Aorta (tissue), 5 donors: ENCODE measurements around the gene TPCN1. TPM values are rescaled to one million over a fixed set of nuclear protein-coding genes. Genes with fewer than 3 reads are reported as not detected.
A peak's percentile ranks its signal among the peaks of the same experiment; 100 is the strongest.

Experiments
- ATAC-seq: fragments of 200-7000 bp; cut with Tn5 transposase; one replicate; pipeline ENCODE4 v1.9.1; 2022; ENCODE audit warnings: moderate library complexity; ENCODE audit not compliant: low FRiP score
- DNase-seq, 2 donors: peaks; one replicate each; pipeline ENCODE4 v3.0.0-alpha.2; 2020
- H3K27ac ChIP-seq, 2 donors: one replicate each; pipeline ENCODE4 v1.5.1; 2013; ENCODE audit warnings: low read length in 2 of 2, mild to moderate bottlenecking in 2 of 2, moderate library complexity in 2 of 2, control low read depth in 1 of 2, inconsistent platforms in 1 of 2, low read depth in 1 of 2
- H3K27me3 ChIP-seq, 2 donors: one replicate each; pipeline ENCODE4 v1.6.1; 2013; ENCODE audit warnings: control low read depth in 1 of 2, low read length in 1 of 2, mild to moderate bottlenecking in 1 of 2, moderate library complexity in 1 of 2; ENCODE audit not compliant: insufficient read depth in 2 of 2, control insufficient read depth in 1 of 2
- H3K36me3 ChIP-seq, 2 donors: one replicate each; pipeline ENCODE4 v1.6.1; 2013; ENCODE audit warnings: control low read depth in 1 of 2, low read length in 1 of 2, mild to moderate bottlenecking in 1 of 2; ENCODE audit not compliant: insufficient read depth in 2 of 2, control insufficient read depth in 1 of 2
- H3K4me1 ChIP-seq, 2 donors: one replicate each; pipeline ENCODE4 v1.6.1; 2013; ENCODE audit warnings: low read length in 2 of 2, control low read depth in 1 of 2, mild to moderate bottlenecking in 1 of 2, moderate library complexity in 1 of 2; ENCODE audit not compliant: insufficient read depth in 2 of 2, control insufficient read depth in 1 of 2
- H3K4me3 ChIP-seq, 2 donors: one replicate each; pipeline ENCODE4 v1.5.1; 2013; ENCODE audit warnings: low read length in 2 of 2, control low read depth in 1 of 2, mild to moderate bottlenecking in 1 of 2
- H3K9me3 ChIP-seq: one replicate; pipeline ENCODE4 v1.6.1; 2013; ENCODE audit warnings: mild to moderate bottlenecking, low read length; ENCODE audit not compliant: control insufficient read depth
- WGBS, 2 donors: extraction: QIAGEN DNeasy Blood & Tissue Kit; methylation state at CpG; one replicate each; pipeline ENCODE4 v1.1.7; 2013; 5-methylcytosine and 5-hydroxymethylcytosine counted together
- intact Hi-C, 2 donors: fragments of 100-400 bp; cut with DNase I; formaldehyde crosslinking; loops; one replicate each; pipeline versions ENCODE4 v1.14.2 to v1.15.0; 2022
- long read RNA-seq, 2 donors: library from polyadenylated mRNA; unstranded; transcript quantifications; one replicate each; pipeline ENCODE4 v2.0.0, GENCODE V29; 2020 to 2021
- polyA plus RNA-seq, 2 donors: library from polyadenylated mRNA; stranded (reverse); fragments of 200-250 nt; gene quantifications; one replicate each; pipeline ENCODE4 v1.2.3, GENCODE V29; 2013
- total RNA-seq, 2 donors: library from RNA; stranded (reverse); fragmentation: NEBNext Ultra II Directional; extraction: Animal tissue kit (Norgen Biotek cat#: 25700); gene quantifications; one replicate each; pipeline ENCODE4 v1.2.1, GENCODE V29; 2021
- donor health status: healthy with polysubstance abuse.
- donor health status: Bipolar disorder and iron deficiency.
- donor health status: DM: no; HTN: no; CAD: no.
- donor health status: DM: no; HTN: no; CAD: no.
- donor health status: DM: yes; HTN: yes; CAD: no.

Gene TPCN1
- 100 to 1,000 TPM in 1 of 2 donors, 10 to 100 TPM in 1; 65.9 to 128 TPM for total RNA-seq
- 100 to 1,000 TPM in 1 of 2 donors, 10 to 100 TPM in 1; 21.4 to 108 TPM for polyA plus RNA-seq
- long read RNA-seq, donor 1, full-length matches to known transcripts, result 11 of 104 reads
- long read RNA-seq, donor 1, partial matches to known transcripts, result 20 of 104 reads
- long read RNA-seq, donor 1, other reads (novel, unspliced or antisense), result 73 of 104 reads
- long read RNA-seq, donor 2, full-length matches to known transcripts, result 4 of 56 reads
- long read RNA-seq, donor 2, partial matches to known transcripts, result 32 of 56 reads
- long read RNA-seq, donor 2, other reads (novel, unspliced or antisense), result 20 of 56 reads

- DNase-seq (peak; percentile 99 to 100), ATAC-seq (peak; percentile 98)
- Histone ChIP-seq H3K4me3 (peak within 1 kb of the TSS; percentile 62 to 85), H3K36me3 (no peaks in the 10 kb centered on the region), H3K27ac (peak within 1 kb of the TSS; percentile 68 to 89), H3K9me3 (no peaks in the 10 kb centered on the region), H3K27me3 (no peaks in the 10 kb centered on the region), H3K4me1 (peaks cover 0 to 6% of the 10 kb centered on the region in 2 donors)
- WGBS, 2 donors, result 0 to 1% methylated on average over 58 to 68 of the region's 68 CpGs
- intact Hi-C loops, result no loop called here
Observed at GRCh38 chr12:113221181-113221996, at the start of gene TPCN1. TSS of gene TPCN1 (plus strand) at chr12:113221464. CDS start at chr12:113226853, 5,389 bp downstream.

GRCh38 chr12:113171543-113171942, 49.7 kb upstream of the TPCN1 start:
- Histone ChIP-seq H3K36me3 (peaks cover 15 to 19% of the 10 kb centered on the region in 2 donors), H3K27ac (no peak overlapping the region), H3K27me3 (no peaks in the 10 kb centered on the region), H3K4me1 (no peaks in the 10 kb centered on the region), H3K9me3 (no peaks in the 10 kb centered on the region), H3K4me3 (no peak overlapping the region)
- ATAC-seq, result no peak
- DNase-seq, result no peak
- 95% methylated on average over 9 of the region's 9 CpGs for WGBS, 2 donors
- intact Hi-C loops, result no loop called here

GRCh38 chr12:113172185-113172584, 49.1 kb upstream of the TPCN1 start:
- Histone ChIP-seq H3K27me3 (no peaks in the 10 kb centered on the region), H3K4me1 (no peaks in the 10 kb centered on the region), H3K36me3 (peaks cover 18 to 25% of the 10 kb centered on the region in 2 donors), H3K4me3 (no peak overlapping the region), H3K27ac (no peak overlapping the region), H3K9me3 (no peaks in the 10 kb centered on the region)
- WGBS, 2 donors, result 96% methylated on average over 20 of the region's 20 CpGs
- DNase-seq (no peak), ATAC-seq (no peak)
- intact Hi-C loops, result no loop called here

- no peaks in the 10 kb centered on the region for H3K27me3 ChIP-seq
- H3K27ac ChIP-seq, result no peak overlapping the region
- WGBS, 2 donors, result 88 to 90% methylated on average over 7 of the region's 7 CpGs
- H3K36me3 ChIP-seq, result peaks cover 24 to 28% of the 10 kb centered on the region in 2 donors
- intact Hi-C loops, result no loop called here
- no peak overlapping the region for H3K4me3 ChIP-seq
- ATAC-seq (no peak), DNase-seq (peak in 1 of 2 donors; percentile 34)
- no peaks in the 10 kb centered on the region for H3K4me1 ChIP-seq
- no peaks in the 10 kb centered on the region for H3K9me3 ChIP-seq
Observed at GRCh38 chr12:113173081-113173698, 48.1 kb upstream of the TPCN1 start.

- ATAC-seq, result peak; percentile 86
- Histone ChIP-seq H3K27me3 (no peaks in the 10 kb centered on the region), H3K4me1 (no peaks in the 10 kb centered on the region), H3K9me3 (no peaks in the 10 kb centered on the region), H3K27ac (no peak overlapping the region), H3K4me3 (no peak overlapping the region), H3K36me3 (peaks cover 22 to 28% of the 10 kb centered on the region in 2 donors)
- 57 to 58% methylated on average over 32 of the region's 32 CpGs for WGBS, 2 donors
- intact Hi-C loops, result loop anchor here (1.0 to 5.0 kb wide), 2 partner anchors 126 to 127 kb away; no protein-coding TSS in a partner anchor
- peak; percentile 81 to 93 for DNase-seq
Observed at GRCh38 chr12:113174461-113175384, 46.5 kb upstream of the TPCN1 start.

- H3K36me3 ChIP-seq, result peaks cover 9 to 20% of the 10 kb centered on the region in 2 donors
- no peaks in the 10 kb centered on the region for H3K9me3 ChIP-seq
- no peak overlapping the region for H3K4me3 ChIP-seq
- H3K27ac ChIP-seq, result no peak overlapping the region
- intact Hi-C loops, result loop anchor here in 1 of 2 donors (5.0 kb wide), 1 partner anchor 132 kb away; no protein-coding TSS in a partner anchor
- H3K4me1 ChIP-seq, result peaks cover 0 to under 1% of the 10 kb centered on the region in 2 donors
- DNase-seq, result peak in 1 of 2 donors; percentile 24
- no peak for ATAC-seq
- 95% methylated on average over 14 of the region's 14 CpGs for WGBS, 2 donors
- H3K27me3 ChIP-seq, result no peaks in the 10 kb centered on the region
Observed at GRCh38 chr12:113179023-113179422, 42.2 kb upstream of the TPCN1 start.

GRCh38 chr12:113180333-113180732, 40.9 kb upstream of the TPCN1 start:
- 72 to 74% methylated on average over 4 of the region's 4 CpGs for WGBS, 2 donors
- no peak overlapping the region for H3K4me3 ChIP-seq
- H3K9me3 ChIP-seq, result no peaks in the 10 kb centered on the region
- peaks cover 0 to 2% of the 10 kb centered on the region in 2 donors for H3K4me1 ChIP-seq
- no peak overlapping the region for H3K27ac ChIP-seq
- DNase-seq (no peak), ATAC-seq (no peak)
- peaks cover 9 to 20% of the 10 kb centered on the region in 2 donors for H3K36me3 ChIP-seq
- intact Hi-C loops, result no loop called here
- no peaks in the 10 kb centered on the region for H3K27me3 ChIP-seq

- H3K4me1 ChIP-seq, result peaks cover 2% of the 10 kb centered on the region in 2 donors
- peaks cover 9 to 15% of the 10 kb centered on the region in 2 donors for H3K36me3 ChIP-seq
- intact Hi-C loops, result no loop called here
- no peaks in the 10 kb centered on the region for H3K27me3 ChIP-seq
- ATAC-seq (no peak), DNase-seq (no peak)
- H3K9me3 ChIP-seq, result no peaks in the 10 kb centered on the region
- 86 to 87% methylated on average over 3 of the region's 3 CpGs for WGBS, 2 donors
- H3K27ac ChIP-seq, result no peak overlapping the region
- H3K4me3 ChIP-seq, result no peak overlapping the region
Observed at GRCh38 chr12:113181975-113182374, 39.3 kb upstream of the TPCN1 start.
